ENCODE measurements around the gene SPP1. TPM values are rescaled to one million over a fixed set of nuclear protein-coding genes. Genes with fewer than 3 reads are reported as not detected.
"Not testable (repeated sequence)": the region's sequence is repeated elsewhere in the genome, so short reads cannot be mapped to it uniquely, and the experiment has no call there.

Gene SPP1
- total RNA-seq, 1 donor from 2014 or later, result 13.5 TPM

DNA sequence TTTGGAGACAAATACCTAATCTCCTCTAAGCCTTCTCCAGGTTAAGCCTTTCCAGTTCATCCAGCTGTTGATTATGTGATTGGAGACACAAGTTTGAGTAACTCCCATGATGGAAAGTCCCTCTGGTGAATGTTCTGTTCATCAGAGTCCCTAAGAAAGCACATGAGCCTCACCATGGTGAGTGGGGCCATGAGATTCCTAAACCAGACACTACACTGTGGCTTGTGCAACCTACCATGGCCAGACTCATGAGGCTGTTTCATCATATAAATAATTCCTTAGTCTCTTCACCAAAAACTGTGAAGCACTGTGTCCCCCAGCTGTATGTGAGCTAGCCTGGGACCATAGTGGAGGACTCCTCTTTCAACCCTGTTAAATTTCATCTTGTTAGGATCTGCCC is 46.3 kb downstream of the SPP1 start:
- DNase-seq (ENCODE audit: low spot score), result no peak
- H3K36me3 Mint-ChIP-seq (ENCODE audit: low read depth), result peaks cover 15% of the 10 kb centered on the region

DNA sequence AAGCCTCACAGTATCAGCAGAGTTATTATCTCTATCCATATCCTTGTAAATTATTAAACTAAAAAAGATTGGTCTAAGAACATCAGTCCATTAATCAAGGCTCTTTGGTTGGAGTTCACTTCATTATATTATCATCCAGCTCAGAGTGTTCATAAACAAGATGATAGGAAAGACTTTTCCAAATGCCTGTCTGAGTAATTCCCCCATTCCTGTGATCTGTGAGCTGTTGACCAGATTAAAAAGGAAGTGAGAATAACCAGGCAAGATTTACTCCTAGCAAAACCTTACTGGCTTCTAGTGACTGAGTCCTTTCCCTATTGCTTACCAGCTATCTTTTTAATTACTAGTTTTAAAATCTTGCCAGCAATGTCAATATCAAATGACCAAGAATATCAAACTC is 46.8 kb downstream of the SPP1 start:
- peaks cover 27% of the 10 kb centered on the region for H3K4me1 Mint-ChIP-seq (ENCODE audit: low read depth)
- peaks cover 9% of the 10 kb centered on the region for H3K9me3 Mint-ChIP-seq (ENCODE audit: low read depth)
- no peaks in the 10 kb centered on the region for H3K27me3 Mint-ChIP-seq (ENCODE audit: low read depth)
- H3K27ac Mint-ChIP-seq (ENCODE audit: unreplicated experiment), result no peak overlapping the region
- no peak overlapping the region for H3K4me3 Mint-ChIP-seq (ENCODE audit: unreplicated experiment)
- TF ChIP-seq, protein P1, sequence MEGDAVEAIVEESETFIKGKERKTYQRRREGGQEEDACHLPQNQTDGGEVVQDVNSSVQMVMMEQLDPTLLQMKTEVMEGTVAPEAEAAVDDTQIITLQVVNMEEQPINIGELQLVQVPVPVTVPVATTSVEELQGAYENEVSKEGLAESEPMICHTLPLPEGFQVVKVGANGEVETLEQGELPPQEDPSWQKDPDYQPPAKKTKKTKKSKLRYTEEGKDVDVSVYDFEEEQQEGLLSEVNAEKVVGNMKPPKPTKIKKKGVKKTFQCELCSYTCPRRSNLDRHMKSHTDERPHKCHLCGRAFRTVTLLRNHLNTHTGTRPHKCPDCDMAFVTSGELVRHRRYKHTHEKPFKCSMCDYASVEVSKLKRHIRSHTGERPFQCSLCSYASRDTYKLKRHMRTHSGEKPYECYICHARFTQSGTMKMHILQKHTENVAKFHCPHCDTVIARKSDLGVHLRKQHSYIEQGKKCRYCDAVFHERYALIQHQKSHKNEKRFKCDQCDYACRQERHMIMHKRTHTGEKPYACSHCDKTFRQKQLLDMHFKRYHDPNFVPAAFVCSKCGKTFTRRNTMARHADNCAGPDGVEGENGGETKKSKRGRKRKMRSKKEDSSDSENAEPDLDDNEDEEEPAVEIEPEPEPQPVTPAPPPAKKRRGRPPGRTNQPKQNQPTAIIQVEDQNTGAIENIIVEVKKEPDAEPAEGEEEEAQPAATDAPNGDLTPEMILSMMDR (IDR thresholded peaks at IDR 0.05), result no peak
- H3K36me3 Mint-ChIP-seq (ENCODE audit: low read depth), result peaks cover 15% of the 10 kb centered on the region
- DNase-seq (ENCODE audit: low spot score), result no peak

More for the DNA sequence above, 46.3 kb downstream of the SPP1 start:
- peaks cover 30% of the 10 kb centered on the region for H3K4me1 Mint-ChIP-seq (ENCODE audit: low read depth)
- TF ChIP-seq, protein P1 (IDR thresholded peaks at IDR 0.05), result no peak
- no peak overlapping the region for H3K27ac Mint-ChIP-seq (ENCODE audit: unreplicated experiment)
- no peak overlapping the region for H3K4me3 Mint-ChIP-seq (ENCODE audit: unreplicated experiment)
- H3K9me3 Mint-ChIP-seq (ENCODE audit: low read depth), result peaks cover 9% of the 10 kb centered on the region
- no peaks in the 10 kb centered on the region for H3K27me3 Mint-ChIP-seq (ENCODE audit: low read depth)

DNA sequence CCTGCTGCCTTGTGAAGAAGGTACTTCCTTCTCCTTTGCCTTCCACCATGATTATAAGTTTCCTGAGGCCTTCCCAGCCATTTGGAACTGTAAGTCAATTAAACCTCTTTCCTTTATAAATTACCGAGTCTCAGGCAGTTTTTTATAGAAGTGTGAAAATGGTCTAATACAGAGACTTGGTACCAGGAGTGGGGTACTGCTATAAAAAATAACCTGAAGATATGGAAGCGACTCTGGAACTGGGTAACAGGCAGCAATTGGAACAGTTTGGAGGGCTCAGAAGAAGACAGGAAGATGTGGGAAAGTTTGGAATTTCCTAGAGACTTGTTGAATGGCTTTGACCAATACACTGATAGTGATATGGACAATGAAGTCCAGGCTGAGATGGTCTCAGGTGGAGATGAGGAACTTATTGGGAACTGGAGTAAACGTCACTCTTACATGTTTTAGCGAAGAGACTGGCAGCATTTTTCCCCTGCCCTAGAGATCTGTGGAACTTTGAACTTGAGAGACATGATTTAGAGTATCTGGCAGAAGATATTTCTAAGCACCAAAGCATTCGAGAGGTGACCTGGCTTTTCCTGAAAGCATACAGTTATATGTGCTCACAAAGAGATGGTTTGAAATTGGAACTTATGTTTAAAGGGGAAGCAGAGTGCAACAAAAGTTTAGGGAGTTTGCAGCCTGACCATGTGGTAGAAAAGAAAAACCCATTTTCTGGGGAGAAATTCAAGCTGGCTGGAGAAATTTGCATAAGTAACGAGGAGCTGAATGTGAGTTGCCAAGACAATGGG is 50.6 kb downstream of the SPP1 start:
- H3K4me1 Mint-ChIP-seq (ENCODE audit: low read depth), result peaks cover 18% of the 10 kb centered on the region
- not testable (repeated sequence) for DNase-seq (ENCODE audit: low spot score); H3K27me3 Mint-ChIP-seq (ENCODE audit: low read depth); H3K27ac Mint-ChIP-seq (ENCODE audit: unreplicated experiment); H3K4me3 Mint-ChIP-seq (ENCODE audit: unreplicated experiment)
- H3K36me3 Mint-ChIP-seq (ENCODE audit: low read depth), result peaks cover 28% of the 10 kb centered on the region
- H3K9me3 Mint-ChIP-seq (ENCODE audit: low read depth), result peaks cover 11% of the 10 kb centered on the region

DNA sequence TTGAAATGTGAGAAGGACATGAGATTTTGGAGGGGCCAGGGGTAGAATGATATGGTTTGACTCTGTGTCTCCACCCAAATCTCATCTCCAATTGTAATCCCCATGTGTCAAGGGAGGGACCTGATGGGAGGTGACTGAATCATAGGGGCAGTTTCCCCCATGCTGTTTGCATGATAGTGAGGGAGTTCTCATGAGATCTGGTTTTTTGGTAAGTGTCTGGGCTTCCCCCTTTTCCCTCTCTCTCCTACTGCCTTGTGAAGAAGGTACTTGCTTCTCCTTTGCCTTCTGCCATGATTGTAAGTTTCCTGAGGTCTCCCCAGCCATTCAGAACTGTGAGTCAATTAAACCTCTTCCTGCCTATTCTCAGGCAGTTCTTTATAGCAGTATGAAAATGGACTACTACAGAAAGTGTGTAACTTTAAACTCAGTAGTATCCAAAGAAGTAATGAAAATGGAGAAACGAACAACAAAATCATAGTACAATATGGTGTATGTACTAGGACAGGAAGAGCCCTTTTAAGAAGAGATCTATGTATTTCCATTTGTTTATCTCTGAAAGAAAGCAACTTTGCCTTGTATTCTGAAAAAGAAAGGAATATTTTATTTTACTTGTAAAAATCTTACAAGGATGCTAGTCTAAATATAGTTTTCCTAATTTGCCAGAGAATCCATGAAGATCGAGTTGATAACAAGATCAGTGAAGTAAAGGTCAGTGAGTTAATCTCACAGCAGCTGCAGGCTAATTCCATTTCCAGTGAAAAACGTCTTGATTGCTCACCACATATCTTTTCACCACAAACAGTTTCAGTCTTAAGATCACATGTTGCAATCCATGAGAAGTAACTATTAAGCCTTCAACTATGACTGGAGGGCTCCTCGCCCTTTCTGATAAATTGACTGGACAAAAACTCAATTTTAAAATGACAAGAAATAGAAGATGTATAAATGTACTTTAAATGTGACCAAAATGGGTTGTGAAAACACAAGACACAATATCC is 52.4 kb downstream of the SPP1 start:
- Mint-ChIP-seq H3K27me3 (ENCODE audit: low read depth) (no peaks in the 10 kb centered on the region), H3K9me3 (ENCODE audit: low read depth) (peaks cover 11% of the 10 kb centered on the region), H3K4me1 (ENCODE audit: low read depth) (peaks cover 18% of the 10 kb centered on the region), H3K36me3 (ENCODE audit: low read depth) (peaks cover 24% of the 10 kb centered on the region), H3K27ac (ENCODE audit: unreplicated experiment) (peak overlapping the region; percentile 67), H3K4me3 (ENCODE audit: unreplicated experiment) (no peak overlapping the region)
- no peak for DNase-seq (ENCODE audit: low spot score)
- TF ChIP-seq, protein P1 (IDR thresholded peaks at IDR 0.05), result no peak

DNA sequence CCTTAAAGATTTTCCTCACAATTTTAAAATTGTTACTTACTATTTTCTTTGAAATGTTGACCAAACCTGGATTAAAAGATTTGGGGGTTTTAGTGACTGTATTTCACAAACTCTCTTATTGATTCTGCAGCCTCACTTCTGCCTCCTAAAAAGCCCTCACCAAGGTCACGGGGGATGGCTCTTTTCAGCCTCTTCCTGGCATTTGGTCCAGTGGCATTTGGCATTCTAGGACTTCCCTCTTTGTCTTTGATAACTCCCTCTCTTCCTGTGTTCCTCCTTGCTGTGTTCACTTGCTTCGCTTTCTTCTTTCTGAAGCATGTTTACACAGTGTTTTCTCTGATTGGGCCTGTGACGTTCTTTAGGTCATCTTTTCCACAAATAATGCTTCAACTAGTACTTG is 53.4 kb downstream of the SPP1 start:
- peaks cover 11% of the 10 kb centered on the region for H3K9me3 Mint-ChIP-seq (ENCODE audit: low read depth)
- no peak overlapping the region for H3K4me3 Mint-ChIP-seq (ENCODE audit: unreplicated experiment)
- peaks cover 22% of the 10 kb centered on the region for H3K36me3 Mint-ChIP-seq (ENCODE audit: low read depth)
- no peak for DNase-seq (ENCODE audit: low spot score)
- peaks cover 18% of the 10 kb centered on the region for H3K4me1 Mint-ChIP-seq (ENCODE audit: low read depth)
- H3K27me3 Mint-ChIP-seq (ENCODE audit: low read depth), result no peaks in the 10 kb centered on the region
- TF ChIP-seq, protein P1 (IDR thresholded peaks at IDR 0.05), result no peak
- H3K27ac Mint-ChIP-seq (ENCODE audit: unreplicated experiment), result peak overlapping the region; percentile 0

Measured in chondrocyte (in vitro differentiated cells).